NCI-H1105 (cell line): ENCODE results near the gene DUSP3.

Experiments
- DNase-seq: peaks from one replicate; lab custom pipeline; 2025; lab: John Stamatoyannopoulos, UW

DUSP3 gene

DNA sequence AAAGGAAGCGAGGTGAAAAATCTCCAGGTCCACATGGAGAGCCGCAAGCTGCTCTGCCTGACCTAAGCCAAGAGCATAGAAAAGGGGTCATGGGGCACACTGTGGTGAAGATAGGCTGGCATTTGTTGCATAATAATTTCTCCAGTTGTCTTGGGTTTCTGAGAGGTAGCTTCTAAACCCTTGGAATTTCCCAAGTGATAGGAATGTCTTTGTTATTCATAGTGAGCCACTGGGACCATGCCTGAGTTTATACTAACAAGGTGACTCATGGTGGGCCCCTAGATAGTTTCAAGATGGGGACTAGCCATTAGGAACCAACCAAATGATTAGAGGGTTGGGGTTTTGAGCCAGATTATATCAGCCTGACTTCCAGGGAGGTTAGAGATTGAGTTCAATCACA is 45.8 kb downstream of the DUSP3 start:
- DNase-seq = no peak

DNA sequence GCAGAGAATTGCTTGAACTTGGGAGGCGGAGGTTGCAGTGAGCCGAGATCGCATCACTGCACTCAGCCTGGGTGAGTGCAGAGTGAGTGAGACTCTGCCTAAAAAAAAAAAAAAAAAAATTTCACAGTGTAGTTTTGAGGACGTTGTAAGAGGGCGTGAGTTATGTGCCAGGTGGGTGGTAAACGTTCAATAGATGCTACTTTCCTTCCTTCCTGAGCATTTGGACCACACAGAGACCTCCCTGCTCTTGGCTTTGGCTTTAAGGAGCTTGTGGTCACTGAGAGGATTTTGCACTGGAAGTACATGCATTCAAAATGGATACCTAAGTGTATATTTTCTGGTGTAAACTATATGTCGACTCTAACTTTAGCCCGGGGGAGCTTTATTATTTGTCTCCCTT is 50.7 kb downstream of the DUSP3 start:
- no peak for DNase-seq

DNA sequence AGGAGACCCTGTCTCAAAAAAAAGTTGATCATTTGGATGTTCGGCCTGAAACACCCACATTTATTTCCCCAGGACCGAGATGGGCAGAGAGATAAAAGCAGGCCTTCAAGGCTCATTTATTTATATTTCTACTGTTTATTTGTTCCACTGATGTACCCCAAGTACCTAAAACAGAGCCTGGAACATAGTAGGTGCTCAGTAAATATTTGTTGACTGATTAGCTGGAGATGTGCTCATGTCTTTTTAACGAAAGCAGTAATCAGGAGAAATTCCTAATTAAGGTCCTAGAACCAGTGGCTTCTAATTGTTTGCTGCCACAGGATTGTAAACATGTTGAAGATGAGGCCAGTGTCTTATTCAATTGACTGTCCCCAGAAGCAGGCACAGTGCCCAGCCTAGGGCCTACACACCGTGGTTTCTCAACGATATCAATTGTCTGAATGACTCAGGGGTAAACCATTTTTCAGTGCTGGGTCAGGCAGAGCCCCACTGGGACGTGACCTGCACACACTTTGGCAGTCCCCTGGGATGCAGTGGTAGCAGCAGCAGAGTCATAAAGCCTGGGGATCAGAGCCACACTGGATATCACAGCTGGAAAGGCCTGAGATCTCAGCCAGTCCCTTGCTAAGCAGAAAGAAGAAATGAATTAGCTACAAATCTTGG is 54.9 kb downstream of the DUSP3 start:
- no peak for DNase-seq

DNA sequence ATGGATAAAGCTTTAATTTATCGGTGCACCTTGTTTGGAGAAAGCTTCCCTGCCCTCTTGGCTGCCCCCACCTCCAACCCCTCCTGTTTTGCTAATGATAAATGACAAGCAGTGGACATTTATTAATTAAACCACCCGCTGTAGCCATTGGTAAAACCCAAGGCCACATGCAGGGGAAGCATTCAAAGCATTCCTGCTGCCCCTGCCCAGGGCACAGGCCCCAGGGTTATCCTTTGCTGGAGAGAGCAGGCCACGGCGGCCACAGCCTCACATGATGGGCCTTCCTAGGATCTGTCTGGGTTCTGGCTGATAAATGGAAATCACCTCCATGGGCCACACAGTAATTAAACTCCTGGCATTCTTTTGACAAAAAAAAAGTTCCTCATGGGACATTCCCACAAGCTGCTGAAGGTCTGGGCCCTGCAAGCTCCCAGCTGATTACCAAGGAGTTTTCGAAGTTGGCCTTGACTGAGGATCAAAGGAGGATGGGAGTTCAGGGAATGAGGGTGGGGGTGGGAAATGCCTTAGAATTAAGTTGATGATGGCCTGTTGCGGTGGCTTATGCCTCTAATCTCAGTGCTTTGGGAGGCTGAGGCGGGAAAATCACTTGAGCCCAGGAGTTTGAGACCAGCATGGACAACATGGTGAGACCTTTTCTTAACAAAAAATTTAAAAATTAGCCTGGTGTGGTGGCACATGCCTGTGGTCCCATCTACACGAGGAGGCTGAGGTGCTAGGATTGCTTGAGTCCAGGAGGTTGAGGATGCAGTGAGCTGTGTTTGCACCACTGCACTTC is 55.7 kb downstream of the DUSP3 start:
- no peak for DNase-seq

DNA sequence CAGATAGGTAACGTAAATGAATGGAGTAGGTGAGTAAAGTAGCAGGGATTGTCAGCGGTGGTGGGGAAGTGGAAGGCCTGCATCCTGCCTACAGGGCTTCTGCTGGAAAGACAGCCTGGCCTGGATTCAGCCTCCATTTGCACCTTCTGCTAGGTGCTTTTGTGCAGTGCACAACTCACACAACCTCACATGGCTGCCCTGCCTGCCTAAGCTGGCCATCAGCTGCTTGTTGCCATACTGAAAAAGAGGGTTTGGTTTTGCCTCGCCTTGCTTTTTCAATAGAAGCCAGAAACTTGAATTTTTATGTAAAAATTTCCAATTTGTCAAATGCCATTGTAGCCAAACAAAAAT is 56.5 kb downstream of the DUSP3 start:
- DNase-seq = no peak

DNA sequence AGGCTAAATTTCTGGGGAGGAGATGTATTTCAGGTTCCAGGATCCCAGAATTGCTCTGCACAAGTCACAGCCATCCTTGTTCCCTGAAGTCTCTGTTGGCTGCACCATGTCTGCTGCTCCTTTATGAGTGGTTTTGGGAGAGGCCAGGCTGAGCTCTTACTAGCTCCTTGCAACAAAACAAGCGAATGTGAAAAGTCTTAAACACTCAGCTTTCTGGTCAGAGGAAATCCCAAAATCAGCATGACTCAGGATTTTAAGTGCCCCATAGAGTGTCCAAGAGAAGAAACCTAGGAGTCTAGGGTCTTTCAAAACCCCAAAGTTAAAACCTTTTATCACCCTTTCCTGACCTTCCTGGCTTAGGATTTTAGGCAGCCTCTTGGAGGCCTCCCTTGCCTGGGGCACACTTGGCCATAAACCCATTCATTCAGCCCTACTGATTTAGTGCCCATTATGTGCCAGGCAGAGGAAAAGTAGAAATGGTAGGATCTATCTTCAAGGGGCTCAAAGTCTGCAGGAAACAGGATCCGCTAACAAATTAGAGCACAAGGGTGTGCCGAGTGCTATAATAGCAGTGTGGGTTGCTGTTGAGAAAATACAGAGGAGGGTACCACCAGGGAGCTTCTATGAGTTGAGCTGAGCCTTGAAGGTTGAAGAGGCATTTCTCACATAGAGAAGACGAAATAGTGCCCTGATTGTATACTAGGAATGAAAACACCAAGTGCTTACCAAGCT is 57.1 kb downstream of the DUSP3 start:
- DNase-seq = no peak

DNA sequence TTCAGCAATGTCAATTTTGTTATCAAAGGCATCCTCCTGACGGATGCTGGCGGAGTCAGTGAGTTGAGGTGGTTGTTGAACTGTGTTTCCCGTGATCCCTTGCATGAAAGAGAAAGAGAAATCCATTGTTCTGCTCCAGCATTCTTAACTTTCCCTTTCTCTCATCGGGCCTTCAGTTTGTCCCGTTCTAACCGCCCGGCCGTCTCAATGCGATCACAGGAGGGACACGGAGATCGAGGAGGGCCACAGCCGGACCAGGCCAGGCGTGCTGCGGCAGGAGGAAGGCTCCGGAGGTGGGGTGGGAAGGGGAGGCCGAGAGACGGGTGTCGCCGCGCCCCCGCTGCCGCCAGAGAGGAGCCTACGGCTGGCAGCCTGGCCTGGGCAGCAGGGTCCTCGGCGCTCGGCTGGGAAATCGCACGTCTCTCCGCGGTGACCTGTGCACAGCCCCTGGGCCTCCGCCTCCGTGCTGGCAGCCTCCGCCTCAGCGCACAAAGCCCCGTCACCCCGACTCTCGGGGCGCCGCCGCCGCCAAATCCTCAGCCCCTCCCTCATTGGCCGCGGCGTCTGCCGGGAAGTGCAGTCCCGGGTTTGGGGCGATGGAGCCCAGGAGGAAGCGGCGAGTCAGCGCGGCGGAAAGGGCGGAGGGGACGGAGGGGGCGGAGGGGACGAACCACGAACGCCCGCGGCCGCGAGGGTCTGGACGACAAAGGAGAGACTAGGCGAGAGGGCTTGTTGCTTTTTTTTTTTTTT is 58.3 kb downstream of the DUSP3 start:
- no peak for DNase-seq

DNA sequence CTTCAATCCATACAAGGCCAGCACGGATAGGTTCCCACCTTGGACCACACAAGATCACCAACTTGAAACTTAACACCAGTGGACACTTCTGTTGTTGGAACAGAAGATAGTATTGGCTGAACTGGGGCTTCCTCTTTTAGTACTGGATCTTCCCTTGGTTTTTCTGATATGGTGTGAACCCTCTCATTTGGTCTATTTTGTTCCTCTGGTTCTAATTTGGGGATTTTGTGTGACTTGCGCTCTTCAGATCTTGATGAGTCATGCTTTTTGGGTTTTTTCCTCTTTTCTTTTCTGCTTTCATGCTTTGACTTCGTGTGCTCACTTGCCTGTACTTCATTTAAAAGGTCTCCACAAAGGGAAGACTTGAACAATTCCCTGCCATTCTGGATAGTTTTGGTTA is 59.2 kb downstream of the DUSP3 start:
- DNase-seq = no peak

DNA sequence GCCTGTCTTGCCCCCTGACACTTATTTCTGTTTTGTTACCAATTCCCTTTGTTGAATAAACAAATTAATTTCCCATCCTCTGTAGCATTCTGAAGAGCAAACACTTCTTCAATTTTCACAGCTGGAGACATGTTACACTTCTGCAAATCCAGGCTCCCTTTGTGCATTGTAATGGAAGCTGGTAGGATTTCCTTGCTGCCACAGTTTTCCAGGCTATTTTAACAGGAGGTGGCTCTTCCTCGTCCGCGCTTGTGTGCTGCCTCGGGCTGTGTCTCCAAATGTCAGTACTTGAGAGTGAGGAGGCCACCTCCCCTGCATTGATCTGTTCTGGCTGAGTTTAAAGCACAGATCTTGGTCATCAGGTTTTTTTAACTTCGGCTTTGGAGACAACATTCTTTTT is 60.2 kb downstream of the DUSP3 start:
- DNase-seq = no peak

DNA sequence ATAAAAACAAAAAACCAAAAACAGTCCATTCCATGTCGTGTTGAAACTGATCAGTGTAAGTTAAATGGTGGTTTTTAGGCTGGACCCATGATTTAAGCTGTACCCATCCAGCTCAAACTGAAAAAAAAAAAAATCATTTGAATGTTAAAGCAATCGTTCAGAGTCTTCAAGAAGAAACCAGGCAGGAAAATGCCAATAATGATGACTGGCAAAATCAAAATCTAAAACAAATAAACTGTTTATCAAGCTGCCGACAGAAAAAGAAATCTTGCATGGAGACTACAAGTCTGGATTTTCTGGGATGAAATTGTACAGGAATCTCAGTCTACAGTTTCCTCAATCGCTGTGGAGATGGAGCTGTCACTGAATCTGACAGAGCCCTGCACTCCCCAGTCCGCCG is 60.9 kb downstream of the DUSP3 start:
- DNase-seq = no peak
